NCI-H774 (cell line): ENCODE measurements around the gene ZNF554.
"Not testable (repeated sequence)": the region's sequence is repeated elsewhere in the genome, so short reads cannot be mapped to it uniquely, and the experiment has no call there.

Experiments
- DNase-seq: peaks from one replicate; lab custom pipeline; 2025; lab: John Stamatoyannopoulos, UW

Gene ZNF554

GRCh38 chr19:2867025-2867991 lies 47.6 kb downstream of the ZNF554 start, which contains the start of gene ZNF556:
Gene ZNF556 (plus strand): TSS chr19:2867335. CDS start chr19:2867422, 87 bp downstream.
- no peak for DNase-seq

GRCh38 chr19:2869618-2870017 lies 50.0 kb downstream of the ZNF554 start:
- DNase-seq: no peak

GRCh38 chr19:2872175-2872574 lies 52.5 kb downstream of the ZNF554 start:
- DNase-seq: not testable (repeated sequence)

DNA sequence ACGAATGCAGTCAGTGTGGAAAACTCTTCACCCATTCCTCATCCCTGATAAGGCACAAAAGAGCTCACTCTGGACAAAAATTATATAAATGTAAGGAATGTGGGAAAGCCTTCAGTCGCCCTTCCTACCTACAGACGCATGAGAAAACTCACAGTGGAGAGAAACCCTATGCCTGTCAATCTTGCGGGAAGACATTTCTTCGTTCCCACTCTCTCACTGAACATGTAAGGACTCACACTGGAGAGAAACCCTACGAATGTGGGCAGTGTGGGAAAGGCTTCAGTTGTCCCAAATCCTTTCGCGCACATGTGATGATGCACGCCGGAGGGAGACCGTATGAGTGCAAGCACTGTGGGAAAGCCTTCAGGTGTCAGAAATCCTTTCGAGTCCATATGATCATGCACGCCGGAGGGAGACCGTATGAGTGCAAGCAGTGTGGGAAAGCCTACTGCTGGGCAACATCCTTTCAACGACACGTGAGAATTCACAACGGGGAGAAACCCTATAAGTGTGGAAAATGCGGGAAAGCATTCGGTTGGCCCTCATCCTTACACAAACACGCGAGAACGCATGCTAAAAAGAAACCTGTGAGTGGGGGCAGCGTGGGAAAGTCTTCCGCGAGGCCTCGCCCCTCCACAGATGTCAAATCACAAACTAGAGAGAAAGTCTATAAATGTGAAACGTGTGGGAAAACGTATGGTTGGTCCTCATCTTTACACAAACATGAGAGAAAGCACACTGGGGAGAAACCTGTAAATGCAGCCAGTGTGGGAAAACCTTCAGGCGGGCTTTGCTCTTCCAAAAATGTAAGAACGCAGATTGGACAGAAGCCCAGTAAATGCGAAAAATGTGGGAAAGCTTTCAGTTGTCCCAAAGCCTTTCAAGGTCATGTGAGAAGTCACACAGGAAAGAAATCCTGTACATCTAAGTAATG lies 58.0 kb downstream of the ZNF554 start:
- no peak for DNase-seq

GRCh38 chr19:2883686-2884439 lies 64.2 kb downstream of the ZNF554 start:
- no peak for DNase-seq

DNA sequence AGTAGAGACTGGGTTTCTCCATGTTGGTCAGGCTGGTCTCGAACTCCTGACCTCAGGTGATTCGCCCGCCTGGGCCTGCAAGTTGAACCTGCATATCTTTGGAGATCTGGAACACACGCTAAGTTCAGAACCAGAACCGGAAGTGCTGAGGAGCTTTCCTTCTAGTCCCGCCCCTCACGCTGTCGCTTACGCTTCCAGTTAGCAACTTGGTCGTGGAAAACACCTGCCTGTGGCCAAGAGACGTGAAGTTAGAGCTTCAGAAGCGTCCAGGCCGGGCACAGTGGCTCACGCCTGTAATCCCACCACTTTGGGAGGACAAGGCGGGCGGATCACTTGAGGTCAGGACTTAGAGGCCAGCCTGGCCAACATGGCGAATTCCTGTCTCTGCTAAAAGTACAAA lies 66.1 kb downstream of the ZNF554 start:
- no peak for DNase-seq
